Measurements from ENCODE around the gene CPHXL2.

The CPHXL2 gene

DNA sequence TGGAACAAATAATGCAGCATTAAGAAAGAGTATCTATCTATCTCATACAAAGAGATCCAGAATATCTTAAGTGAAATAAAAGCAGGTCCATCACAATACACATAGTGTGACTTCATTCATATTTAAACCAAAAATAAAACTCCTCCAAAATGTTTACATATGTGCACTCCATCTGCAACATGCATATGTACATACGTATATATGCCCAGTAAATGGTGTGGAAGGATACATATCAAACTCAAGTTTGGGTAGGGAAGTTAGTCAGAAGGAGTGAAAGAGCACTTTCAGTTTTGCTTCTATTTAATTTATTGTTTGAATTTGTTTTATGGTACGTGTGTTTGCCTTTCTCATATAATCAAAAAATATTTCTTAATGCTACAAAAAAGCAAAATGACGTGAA lies 41.8 kb downstream of the CPHXL2 start:
- no peak for DNase-seq

DNA sequence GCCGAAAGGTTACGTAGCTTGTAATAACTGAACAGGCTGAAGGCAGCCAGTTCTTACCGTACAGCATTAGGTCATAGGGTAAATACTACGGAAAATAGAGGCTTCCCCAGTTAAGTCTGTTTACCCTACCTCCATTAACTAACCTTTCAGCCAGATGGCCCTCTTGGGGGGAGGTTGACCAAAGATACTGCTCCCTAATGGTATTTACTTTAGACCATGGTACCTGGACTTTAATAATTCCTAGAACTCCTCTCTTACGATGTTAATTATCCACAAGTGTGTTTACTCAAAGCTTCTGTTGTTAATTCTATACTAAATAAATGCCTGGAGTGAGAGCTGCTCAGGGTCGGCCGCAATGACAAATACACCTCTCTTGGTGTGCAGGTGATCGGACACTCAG lies 44.0 kb downstream of the CPHXL2 start:
- no peak for DNase-seq

DNA sequence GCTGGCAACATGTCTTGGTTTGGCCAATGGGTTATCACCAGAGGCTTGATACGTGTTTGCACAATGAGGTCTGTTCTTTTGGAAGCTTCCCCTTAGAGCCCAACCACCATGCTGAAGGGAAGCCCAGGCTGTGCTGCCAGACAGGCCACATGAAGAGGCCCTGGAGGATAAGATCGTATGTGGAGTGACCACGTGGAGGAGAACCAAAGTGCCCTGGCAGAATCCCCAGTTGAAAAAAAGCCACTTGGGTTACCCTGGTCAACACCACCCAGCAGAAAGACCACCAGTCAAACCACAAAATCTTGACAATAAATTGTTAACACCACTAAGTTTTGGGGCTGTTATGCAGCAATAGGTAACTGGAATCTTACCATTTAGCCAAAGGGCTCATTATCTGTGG lies 46.8 kb downstream of the CPHXL2 start:
- no peak for DNase-seq

DNA sequence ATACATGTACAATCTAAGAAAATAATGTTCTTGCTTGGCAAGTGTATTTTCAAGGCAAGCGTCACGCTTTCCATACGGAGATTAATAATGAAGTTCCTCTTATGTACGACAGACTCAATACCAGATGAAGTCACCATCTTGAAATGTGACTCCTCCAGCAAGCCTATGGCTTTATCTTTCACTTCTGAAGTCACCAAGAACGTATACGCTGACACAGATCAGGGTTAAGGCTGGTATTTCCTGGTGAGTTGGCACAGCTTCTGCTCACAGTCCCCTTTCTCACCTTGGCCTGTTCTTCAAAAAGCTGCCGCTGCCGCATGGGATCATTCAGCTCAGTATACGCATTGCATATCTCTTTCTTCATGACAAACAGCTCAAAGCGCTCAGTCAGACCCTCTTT lies 47.7 kb downstream of the CPHXL2 start:
- DNase-seq: no peak

DNA sequence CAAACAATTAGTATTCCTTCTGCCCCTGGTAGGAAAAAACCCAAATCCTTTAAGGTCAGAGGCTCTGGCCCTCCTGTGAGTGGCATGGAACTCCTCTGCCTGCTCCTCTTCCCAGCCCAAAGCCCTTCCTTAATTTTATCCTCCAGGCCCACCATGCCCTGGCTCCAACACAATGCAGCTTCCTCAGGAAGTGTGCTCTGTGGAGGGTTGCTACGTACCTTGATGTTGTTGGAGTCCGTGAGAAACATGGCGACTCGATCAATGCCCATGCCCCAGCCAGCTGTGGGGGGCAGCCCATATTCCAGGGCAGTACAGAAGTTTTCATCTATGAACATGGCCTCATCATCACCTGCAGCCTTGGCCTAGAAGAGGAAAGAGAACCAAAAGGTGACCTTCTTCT lies 48.5 kb downstream of the CPHXL2 start:
- DNase-seq: no peak

DNA sequence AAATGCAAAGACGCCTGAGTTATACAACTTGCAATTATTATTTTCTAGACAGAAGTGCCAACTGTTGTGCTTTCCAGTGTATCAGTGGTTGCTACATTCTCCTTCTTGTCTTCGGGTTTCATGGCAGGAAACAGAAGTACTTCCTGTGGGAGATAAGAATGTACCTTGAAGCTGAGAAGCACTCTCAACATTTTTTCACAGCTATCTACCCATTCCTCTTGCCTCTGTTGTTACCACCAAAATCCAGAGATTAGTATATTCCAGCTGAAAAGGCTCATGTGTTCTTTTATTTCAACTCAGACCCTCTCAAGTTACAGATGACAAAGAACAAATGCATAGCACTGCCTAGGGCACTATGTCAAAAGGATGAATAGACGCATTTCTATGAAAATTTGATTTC lies 49.0 kb downstream of the CPHXL2 start:
- DNase-seq: no peak

DNA sequence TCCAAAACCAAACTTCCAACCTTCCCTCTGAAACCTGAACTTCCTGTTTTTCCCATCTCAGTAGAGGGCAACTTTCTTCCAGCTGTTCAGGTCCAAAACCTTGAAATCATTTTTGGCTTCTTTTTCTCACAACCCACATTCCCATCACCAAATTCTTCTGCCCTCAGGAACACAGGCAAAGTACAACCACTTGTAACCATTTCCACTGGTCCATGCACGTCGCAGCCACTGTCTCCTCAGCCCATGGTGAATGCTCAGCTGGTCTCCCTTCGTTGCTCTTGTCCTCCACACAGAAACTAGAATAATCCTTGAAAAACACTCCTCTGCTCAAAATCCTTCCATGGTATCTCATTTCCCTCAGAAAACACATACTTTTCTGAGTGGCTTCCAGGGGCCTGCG lies 50.0 kb downstream of the CPHXL2 start:
- DNase-seq: no peak

DNA sequence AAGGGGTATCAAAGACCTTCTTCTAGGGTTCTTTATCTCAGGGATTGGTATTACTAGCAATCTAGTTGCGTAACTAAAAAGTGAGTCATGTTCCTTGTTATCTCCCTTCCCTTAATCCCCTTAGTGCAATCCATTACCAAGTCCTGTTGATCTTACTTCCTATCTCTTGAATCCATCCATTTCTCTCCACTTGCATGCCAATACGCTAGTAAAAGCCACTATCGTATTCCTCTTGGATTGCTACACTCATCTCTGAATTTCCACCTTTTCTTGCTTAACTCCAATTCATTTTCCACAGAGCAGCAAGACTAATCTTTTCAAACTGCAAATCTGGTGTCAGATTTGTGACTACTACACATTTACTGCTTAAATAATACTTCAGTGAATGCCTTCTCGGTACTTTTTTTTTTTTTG lies 51.9 kb downstream of the CPHXL2 start:
- DNase-seq: no peak

DNA sequence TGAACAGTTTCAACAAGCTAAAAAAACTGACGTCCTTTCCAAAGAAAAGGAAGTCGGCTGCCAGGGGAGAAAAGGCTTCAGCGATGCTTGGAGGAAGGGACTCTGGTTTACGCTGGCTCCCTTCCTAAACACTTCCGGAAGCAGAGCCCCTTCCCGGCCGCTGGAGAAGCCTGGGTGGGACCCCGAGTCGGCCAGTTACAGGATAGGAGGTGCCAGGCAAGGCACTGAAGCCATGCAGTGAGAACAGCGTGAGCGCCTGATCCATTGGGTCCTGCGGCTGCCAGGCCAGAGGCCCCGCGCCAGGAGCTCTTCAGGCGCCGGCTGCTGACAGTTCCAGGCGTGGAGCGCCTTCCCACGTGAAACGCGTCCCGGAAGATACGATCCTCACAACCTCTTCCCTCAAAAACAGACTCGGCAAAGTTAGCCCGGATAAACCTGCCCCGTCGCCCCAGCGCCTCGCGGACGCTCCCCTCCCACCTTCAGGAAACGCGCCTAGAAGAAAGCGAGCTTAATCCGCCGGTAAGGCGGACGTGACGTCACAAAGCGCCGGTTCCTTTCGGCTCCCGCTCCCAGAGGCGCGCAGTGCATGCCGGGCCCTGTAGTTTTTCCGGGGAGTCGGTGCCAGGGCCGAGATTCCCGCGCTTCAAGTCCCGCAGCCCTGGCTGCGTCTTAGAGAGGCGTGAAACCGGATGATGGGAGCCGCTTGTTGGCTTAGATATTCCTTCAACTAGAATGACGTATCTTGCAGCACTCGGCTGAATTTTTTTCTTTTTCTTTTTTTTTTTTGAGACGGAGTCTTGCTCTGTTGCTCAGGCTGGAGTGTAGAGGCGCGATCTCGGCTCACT lies 53.8 kb downstream of the CPHXL2 start, which contains the start of gene ADAT1:
TSS of gene ADAT1 (minus strand) at position 521 of the 845 bp plus-strand sequence. CDS start 2,482 bp downstream, outside the sequence.
- peak; percentile 98 for DNase-seq

DNA sequence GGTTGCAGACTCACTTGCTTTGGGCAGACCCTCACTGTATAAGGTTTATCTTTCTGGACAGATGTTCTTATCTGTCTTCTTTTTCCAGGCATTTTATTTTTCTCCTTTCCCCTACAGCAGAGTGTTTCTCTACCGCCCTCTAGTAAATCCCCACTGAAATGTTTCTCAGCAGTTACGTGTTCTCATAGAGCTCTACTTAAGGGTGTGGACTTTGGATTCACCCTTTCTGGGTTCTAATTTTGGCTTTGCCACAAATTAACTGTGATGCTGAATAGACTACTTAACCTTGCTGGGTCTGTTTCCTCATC lies 55.7 kb downstream of the CPHXL2 start:
- DNase-seq: no peak

DNA sequence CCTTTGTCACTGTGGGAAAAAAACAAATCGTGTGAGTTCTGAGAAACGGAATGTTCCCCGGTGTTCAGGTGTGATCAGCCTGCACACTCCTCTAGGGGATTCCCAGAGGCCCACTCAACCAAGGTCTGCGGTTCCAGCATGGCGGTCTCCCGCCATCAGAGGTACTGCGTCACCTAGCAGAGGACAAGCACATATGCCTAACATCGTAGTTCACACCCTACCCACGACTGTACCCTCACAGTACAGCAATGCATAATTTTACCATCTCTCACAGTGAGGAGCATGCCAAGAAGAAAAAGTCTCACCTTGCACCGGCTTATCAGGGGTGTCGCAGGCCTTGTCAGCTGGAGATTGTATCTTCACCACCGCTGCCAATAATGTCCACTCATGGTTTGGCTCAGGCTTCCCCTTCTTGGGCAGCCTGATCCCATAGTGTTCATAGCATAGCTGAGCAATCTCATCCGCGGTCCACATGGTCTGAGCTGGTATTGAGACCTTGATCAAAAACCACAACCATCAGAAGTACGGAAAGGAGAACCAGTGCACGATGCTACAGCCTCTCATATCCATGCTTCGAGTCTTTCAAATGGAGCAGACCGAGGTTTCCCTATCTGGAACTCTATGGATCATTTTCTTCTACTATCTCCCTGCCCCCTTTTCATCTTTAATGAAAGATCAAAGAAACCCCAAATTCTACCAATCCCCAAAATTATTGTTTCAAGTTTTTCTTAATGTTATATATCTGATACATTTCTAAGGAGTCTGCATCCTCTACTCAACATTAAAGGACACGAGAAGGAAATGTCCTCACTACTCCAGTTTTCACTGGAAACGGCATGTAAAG lies 56.3 kb downstream of the CPHXL2 start:
- DNase-seq: peak; percentile 61

DNA sequence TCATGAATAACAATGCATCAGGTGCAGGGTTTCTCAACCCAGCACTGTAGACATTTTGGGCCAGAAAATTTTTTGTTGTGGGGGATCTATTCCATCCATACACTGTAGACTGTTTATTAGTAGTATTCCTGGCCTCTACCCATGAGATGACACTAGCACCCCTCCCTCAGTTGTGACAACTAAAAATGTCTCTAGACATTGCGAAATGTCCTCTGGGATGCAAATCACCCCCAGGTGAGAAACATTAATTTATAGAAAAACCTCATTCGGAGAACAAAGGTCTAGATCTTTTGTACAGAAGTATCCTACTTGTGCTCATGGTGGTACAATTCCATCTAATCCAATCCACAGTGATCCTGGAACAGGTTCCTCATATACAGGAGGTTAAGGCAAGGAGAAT lies 58.0 kb downstream of the CPHXL2 start:
- DNase-seq: no peak

DNA sequence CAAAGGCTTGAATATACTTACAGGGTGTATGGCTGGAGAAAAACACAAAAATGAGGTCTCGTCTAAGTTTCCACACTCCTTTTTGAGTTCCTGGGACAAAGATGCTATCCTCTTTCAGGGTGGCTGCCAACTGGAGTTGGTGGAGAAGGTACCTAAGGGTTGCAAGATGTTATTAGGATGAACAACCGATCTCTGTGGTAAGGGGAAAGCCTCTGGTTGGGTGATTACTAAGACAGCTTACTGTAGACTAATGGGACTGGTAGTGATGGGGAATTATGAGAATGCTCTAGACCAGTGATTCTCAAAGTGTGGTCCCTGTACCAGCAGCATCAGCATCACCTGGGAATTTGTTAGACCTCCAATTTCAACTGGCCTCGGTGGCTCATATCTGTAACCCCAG lies 59.7 kb downstream of the CPHXL2 start:
- no peak for DNase-seq

DNA sequence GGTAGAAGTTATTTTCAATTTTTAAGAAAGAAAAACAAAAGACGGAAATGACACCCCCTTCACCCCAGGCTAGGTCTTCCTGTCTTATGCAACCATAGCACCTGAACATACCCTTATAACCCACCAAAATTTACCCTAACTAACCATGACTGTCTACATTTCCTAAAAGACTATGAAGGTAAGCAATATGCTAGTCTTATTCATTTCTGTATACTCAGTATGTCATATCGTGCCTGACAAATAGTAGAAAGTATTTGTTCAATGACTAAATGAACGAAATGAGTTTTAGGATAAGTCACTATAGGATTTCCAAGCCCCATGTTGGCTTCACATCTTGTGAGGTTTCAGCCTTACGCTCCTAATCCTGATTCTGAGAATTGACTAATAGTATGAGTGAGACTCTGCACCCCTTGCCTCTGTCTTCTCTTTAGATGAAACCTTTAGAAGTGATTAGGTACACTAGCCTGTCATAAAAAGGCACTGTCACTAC lies 60.2 kb downstream of the CPHXL2 start:
- DNase-seq: no peak

DNA sequence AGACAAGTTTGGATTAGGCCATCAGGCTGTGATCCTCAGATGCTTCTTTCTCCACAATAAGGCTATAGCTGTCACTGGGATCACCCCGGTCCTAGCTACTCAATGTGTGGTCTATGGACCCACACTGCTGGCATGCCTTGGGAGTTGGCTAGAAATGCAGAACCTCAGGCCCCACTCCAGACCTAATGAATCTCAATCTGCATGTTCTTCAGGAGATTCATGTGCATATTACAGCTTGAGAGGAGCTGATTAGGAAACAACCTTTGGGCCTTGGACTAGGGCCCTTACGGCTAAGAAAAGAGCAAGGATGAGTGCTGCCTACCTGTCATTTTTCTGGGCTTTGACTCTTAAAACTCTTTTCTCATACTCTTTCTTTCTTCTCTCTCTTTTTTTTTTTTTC lies 61.2 kb downstream of the CPHXL2 start:
- no peak for DNase-seq

DNA sequence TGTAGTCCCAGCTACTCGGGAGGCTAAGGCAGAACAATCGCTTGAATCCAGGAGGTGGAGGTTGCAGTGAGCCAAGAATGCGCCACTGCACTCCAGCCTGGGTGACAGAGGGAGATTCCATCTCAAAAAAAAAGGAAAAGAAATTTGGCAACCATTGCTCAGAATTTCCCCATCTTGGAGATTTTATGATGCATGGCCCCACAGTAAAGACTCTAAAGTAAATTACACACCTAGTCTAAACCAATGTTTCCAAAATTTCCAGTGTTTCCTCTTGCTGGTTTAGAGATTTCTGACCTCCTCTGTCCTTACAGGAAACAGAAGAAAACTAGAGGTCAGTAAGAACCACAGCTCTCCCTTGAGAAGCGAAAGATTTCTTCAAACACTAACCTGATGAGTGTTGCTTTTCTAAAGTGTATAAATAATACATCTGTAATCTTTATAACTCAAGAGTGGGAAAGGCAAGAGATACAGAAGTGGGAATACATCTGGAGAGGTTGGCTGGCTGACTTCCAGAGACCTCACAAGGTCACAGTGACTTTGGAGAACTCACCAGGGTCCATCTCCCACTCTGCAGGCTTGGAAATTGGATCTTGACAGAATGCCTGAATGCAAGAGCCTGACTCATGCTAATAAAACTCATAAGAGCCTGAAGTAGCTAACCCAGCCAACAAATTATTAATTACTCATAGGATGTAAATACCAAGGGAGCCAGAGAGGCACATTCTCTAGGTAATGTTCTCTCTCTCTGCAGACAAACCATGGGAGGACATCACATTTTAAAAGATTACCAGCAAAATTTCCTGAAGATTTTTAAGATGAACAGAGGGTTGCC lies 62.5 kb downstream of the CPHXL2 start:
- no peak for DNase-seq

Data from activated CD8-positive, alpha-beta memory T cell treated with anti-CD3 and anti-CD28 coated beads, Interleukin-2, amount 50 U/mL, for 4 hours (primary cell).